AG09309 (cell line): Measurements from ENCODE around the gene CCDC136.
A peak's percentile ranks its signal among the peaks of the same experiment; 100 is the strongest.

Source experiments
- DNase-seq: peaks from one replicate; pipeline ENCODE4 v3.0.0-alpha.2; 2010; ENCODE audit warnings: low read depth
- H3K4me3 ChIP-seq: 2 replicates; pipeline ENCODE4 v1.5.1; 2011; ENCODE audit warnings: mild to moderate bottlenecking, low read depth, low read length, moderate library complexity; ENCODE audit not compliant: control insufficient read depth
- CTCF ChIP-seq: IDR thresholded peaks from 2 replicates; pipeline ENCODE4 v1.5.1; 2011; ENCODE audit warnings: mild to moderate bottlenecking, low read depth, low read length, inconsistent platforms; ENCODE audit not compliant: insufficient read depth, control insufficient read depth; ENCODE audit errors: missing control alignments

The CCDC136 gene

GRCh38 chr7:128833946-128834325 is 42.2 kb downstream of the CCDC136 start:
- no peak for TF ChIP-seq CTCF
- no peak for DNase-seq
- H3K4me3 ChIP-seq = peak overlapping the region; percentile 90

- TF ChIP-seq CTCF = no peak
- no peak for DNase-seq
Observed at GRCh38 chr7:128835231-128835751, 43.5 kb downstream of the CCDC136 start.

GRCh38 chr7:128835790-128836641 is 44.2 kb downstream of the CCDC136 start:
- no peak overlapping the region for H3K4me3 ChIP-seq
- DNase-seq = no peak
- no peak for TF ChIP-seq CTCF

More at GRCh38 chr7:128835231-128835751, 43.5 kb downstream of the CCDC136 start:
- no peak overlapping the region for H3K4me3 ChIP-seq

- no peak for DNase-seq
- H3K4me3 ChIP-seq = no peak overlapping the region
- no peak for TF ChIP-seq CTCF
Observed at GRCh38 chr7:128836729-128837348, 45.1 kb downstream of the CCDC136 start.

- DNase-seq = no peak
- TF ChIP-seq CTCF = no peak
- H3K4me3 ChIP-seq = no peak overlapping the region
Observed at GRCh38 chr7:128837521-128837921, 45.8 kb downstream of the CCDC136 start.

- no peak for DNase-seq
- no peak overlapping the region for H3K4me3 ChIP-seq
- TF ChIP-seq CTCF = no peak
Observed at GRCh38 chr7:128838109-128838779, 46.5 kb downstream of the CCDC136 start.
